NB4 (cell line): ENCODE measurements around the gene CDC7.

Experiments
- DNase-seq: peaks from one replicate; pipeline ENCODE4 v3.0.0; 2010; ENCODE audit warnings: low read depth
- H3K4me3 ChIP-seq: one replicate; pipeline ENCODE4 v1.5.1; 2011; ENCODE audit warnings: mild to moderate bottlenecking, low read depth, low read length, moderate library complexity
- MYC ChIP-seq: IDR thresholded peaks from 2 replicates; pipeline ENCODE4 v1.6.1; 2011; ENCODE audit warnings: low read depth, low read length
- POLR2A ChIP-seq: IDR thresholded peaks from 2 replicates; pipeline ENCODE4 v1.6.1; 2011; ENCODE audit warnings: mild to moderate bottlenecking; ENCODE audit not compliant: insufficient read length; ENCODE audit errors: extremely low read depth
- TF ChIP-seq, protein P1 (sequence below): IDR thresholded peaks from 2 replicates; pipeline ENCODE4 v1.6.1; 2011; ENCODE audit warnings: low read depth, low read length
- TF ChIP-seq, protein P2 (sequence below): IDR thresholded peaks from one replicate; pipeline ENCODE4 v1.5.1; 2012; ENCODE audit warnings: low read depth, low read length

Gene CDC7

DNA sequence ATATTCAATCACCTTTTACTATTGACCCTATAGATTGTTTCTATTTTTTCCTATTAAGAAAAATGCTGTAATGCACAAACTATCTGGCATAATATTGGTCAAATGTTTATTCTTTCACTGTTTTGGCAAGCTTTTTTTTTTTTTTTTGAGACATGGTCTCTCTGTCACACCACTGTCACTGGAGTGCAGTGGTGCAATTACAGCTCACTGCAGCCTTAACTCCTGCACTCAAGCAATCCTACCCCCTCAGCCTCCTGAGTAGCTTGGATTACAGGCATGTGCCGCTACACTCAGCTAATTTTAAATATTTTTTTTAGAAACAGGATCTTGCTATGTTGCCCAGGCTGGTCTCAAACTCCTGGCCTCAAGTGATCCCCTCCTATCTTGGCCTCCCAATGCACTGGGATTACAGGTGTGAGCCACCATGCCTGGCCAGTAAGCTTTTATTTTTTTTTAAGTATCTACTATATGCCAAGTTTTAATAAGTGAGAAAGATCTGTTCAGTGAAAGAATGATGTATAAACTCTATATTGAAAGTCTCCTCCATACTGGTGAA is 3.4 kb downstream of the CDC7 start:
- TF ChIP-seq, protein P1, sequence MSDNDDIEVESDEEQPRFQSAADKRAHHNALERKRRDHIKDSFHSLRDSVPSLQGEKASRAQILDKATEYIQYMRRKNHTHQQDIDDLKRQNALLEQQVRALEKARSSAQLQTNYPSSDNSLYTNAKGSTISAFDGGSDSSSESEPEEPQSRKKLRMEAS, result no peak
- no peak for TF ChIP-seq POLR2A
- TF ChIP-seq, protein P2, sequence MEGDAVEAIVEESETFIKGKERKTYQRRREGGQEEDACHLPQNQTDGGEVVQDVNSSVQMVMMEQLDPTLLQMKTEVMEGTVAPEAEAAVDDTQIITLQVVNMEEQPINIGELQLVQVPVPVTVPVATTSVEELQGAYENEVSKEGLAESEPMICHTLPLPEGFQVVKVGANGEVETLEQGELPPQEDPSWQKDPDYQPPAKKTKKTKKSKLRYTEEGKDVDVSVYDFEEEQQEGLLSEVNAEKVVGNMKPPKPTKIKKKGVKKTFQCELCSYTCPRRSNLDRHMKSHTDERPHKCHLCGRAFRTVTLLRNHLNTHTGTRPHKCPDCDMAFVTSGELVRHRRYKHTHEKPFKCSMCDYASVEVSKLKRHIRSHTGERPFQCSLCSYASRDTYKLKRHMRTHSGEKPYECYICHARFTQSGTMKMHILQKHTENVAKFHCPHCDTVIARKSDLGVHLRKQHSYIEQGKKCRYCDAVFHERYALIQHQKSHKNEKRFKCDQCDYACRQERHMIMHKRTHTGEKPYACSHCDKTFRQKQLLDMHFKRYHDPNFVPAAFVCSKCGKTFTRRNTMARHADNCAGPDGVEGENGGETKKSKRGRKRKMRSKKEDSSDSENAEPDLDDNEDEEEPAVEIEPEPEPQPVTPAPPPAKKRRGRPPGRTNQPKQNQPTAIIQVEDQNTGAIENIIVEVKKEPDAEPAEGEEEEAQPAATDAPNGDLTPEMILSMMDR, result no peak
- no peak for TF ChIP-seq MYC
- DNase-seq, result peak; percentile 34

DNA sequence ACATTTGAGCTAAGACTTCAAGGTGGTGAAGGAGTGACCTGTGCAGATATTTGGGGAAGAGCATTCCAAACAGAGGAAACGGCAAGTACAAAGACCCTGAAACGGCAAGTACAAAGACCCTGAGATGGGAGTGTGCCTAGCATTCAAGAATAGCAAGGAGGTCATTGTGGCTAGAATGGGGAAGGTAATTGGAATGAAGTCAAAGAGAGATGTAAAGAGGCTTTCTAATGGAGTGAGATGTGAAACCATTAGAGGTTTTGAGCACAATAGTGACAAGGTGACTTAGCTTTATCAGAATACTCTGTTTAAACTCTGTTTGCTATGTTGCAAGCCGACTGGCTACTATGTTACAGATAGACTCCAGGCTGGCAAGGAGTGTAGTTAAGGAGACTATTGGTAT is 4.4 kb downstream of the CDC7 start:
- H3K4me3 ChIP-seq, result peak overlapping the region; percentile 2
- no peak for DNase-seq
- TF ChIP-seq MYC, result no peak
- TF ChIP-seq, protein P1, result no peak
- TF ChIP-seq, protein P2, result no peak
- no peak for TF ChIP-seq POLR2A

More for the DNA sequence above, 3.4 kb downstream of the CDC7 start:
- H3K4me3 ChIP-seq, result peak overlapping the region; percentile 88

DNA sequence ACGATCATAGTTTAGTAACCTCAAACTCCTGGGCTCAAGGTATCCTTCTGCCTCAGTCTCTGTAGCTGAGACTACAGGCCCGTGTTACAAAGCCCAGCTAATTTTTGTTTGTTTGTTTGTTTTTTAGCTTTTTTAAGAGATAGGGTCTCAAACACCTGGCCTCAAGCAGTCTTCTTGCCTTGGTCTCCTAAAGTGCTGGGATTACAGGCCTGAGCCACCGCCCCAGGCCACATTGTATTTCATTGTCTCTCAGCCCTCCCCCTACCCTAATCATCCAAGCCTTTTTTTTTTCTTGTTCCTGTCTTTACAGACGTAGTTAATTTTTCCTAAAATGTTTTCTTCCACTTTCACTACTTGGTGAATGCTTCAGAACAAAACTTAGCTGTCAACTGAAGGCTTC is 5.4 kb downstream of the CDC7 start:
- TF ChIP-seq MYC (no peak), POLR2A (no peak)
- TF ChIP-seq, protein P1, result no peak
- TF ChIP-seq, protein P2, result no peak
- DNase-seq, result no peak
- no peak overlapping the region for H3K4me3 ChIP-seq

DNA sequence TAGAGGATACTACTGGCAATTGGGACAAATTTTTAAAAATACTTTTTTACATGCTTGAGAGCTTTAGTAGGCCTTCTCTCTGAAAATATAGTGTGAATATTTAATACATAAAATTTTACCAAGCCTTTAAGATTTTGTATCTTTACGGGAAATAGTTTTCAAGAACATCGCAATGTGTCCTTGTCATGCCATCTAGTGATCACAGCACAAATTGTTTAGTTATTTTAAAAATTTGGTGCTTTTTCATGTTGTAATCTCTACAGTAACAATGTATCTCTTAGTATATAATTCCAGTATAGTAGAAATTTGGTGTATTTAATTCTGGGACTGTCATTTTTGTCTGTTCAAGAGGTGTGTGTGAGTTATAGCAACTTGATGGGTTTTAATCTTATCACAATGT is 6.7 kb downstream of the CDC7 start:
- no peak overlapping the region for H3K4me3 ChIP-seq
- TF ChIP-seq MYC (no peak), POLR2A (no peak)
- TF ChIP-seq, protein P1, result no peak
- TF ChIP-seq, protein P2, result no peak
- no peak for DNase-seq

DNA sequence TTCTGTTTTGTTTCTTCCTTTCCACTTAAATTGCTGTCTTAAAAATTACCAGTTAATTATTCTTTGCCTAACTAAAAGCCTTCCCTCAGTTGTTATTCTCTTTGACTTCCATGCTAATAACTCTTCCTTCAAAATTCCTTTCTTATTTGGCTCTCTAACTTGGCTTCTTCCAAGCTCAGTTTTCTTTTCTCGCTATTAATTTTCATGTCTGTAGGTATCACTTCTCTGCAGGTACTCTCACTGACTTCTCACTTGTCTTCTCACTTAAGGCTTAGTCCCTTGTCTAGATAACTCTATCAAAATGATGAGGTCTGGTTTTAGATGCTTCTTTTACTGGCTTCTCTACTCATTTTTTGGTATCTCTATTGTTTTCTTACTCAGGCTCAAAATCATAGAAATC is 10.1 kb downstream of the CDC7 start:
- H3K4me3 ChIP-seq, result no peak overlapping the region
- DNase-seq, result no peak
- TF ChIP-seq, protein P1, result no peak
- TF ChIP-seq POLR2A, result no peak
- TF ChIP-seq MYC, result no peak
- TF ChIP-seq, protein P2, result no peak

DNA sequence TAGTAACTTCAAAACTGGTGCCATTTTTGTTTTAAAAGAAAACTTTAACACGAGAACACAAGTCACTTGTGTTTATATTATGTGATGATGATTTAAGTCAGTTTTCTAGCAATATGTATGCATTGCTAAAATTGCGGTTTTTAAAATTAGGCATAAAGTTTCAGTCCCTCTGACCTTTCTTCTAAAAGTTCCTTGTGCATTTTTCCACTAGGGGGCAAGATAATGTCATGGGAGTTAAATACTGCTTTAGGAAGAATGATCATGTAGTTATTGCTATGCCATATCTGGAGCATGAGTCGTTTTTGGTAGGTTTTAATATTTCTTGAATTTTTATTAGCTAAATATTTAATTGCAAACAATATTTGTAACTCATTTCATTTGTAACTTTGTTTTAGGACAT is 10.7 kb downstream of the CDC7 start:
- no peak for TF ChIP-seq MYC
- TF ChIP-seq, protein P2, result peak; percentile 41
- H3K4me3 ChIP-seq, result no peak overlapping the region
- DNase-seq, result peak; percentile 47
